Activated naive CD4-positive, alpha-beta T cell treated with anti-CD3 and anti-CD28 coated beads, Interleukin-2, amount 50 U/mL, for 24 hours (primary cell): ENCODE results near the gene RNF144A.

Experiments used
- H3K27ac Mint-ChIP-seq: one replicate; pipeline ENCODE4 v1.8.0; 2021; ENCODE audit warnings: mild to moderate bottlenecking, mixed read lengths
- H3K27me3 Mint-ChIP-seq: one replicate; pipeline ENCODE4 v1.8.0; 2021; ENCODE audit warnings: mixed read lengths
- H3K36me3 Mint-ChIP-seq: one replicate; pipeline ENCODE4 v1.8.0; 2021; ENCODE audit warnings: mixed read lengths
- H3K4me1 Mint-ChIP-seq: one replicate; pipeline ENCODE4 v1.8.0; 2021; ENCODE audit warnings: mixed read lengths
- H3K4me3 Mint-ChIP-seq: one replicate; pipeline ENCODE4 v1.8.0; 2021; ENCODE audit warnings: mild to moderate bottlenecking, mixed read lengths
- H3K9me3 Mint-ChIP-seq: one replicate; pipeline ENCODE4 v1.8.0; 2021; ENCODE audit warnings: mixed read lengths

Gene RNF144A

GRCh38 chr2:6945821-6946220, 28.6 kb downstream of the RNF144A start:
- Mint-ChIP-seq H3K4me3 (no peak overlapping the region), H3K9me3 (no peaks in the 10 kb centered on the region), H3K27ac (peak overlapping the region; percentile 91), H3K4me1 (peaks cover 77% of the 10 kb centered on the region), H3K36me3 (peaks cover 35% of the 10 kb centered on the region), H3K27me3 (no peaks in the 10 kb centered on the region)

- peaks cover 77% of the 10 kb centered on the region for H3K4me1 Mint-ChIP-seq
- H3K27me3 Mint-ChIP-seq = no peaks in the 10 kb centered on the region
- no peak overlapping the region for H3K4me3 Mint-ChIP-seq
- peaks cover 27% of the 10 kb centered on the region for H3K36me3 Mint-ChIP-seq
- H3K27ac Mint-ChIP-seq = no peak overlapping the region
- H3K9me3 Mint-ChIP-seq = no peaks in the 10 kb centered on the region
Observed at GRCh38 chr2:6946722-6947121, 29.5 kb downstream of the RNF144A start.

GRCh38 chr2:6947929-6948676, 30.9 kb downstream of the RNF144A start:
- Mint-ChIP-seq H3K27me3 (no peaks in the 10 kb centered on the region), H3K9me3 (no peaks in the 10 kb centered on the region), H3K4me1 (peaks cover 72% of the 10 kb centered on the region), H3K27ac (peak overlapping the region; percentile 57), H3K4me3 (no peak overlapping the region), H3K36me3 (peaks cover 23% of the 10 kb centered on the region)

GRCh38 chr2:6948677-6949351, 31.6 kb downstream of the RNF144A start:
- no peaks in the 10 kb centered on the region for H3K27me3 Mint-ChIP-seq
- H3K27ac Mint-ChIP-seq = peak overlapping the region; percentile 46
- peaks cover 65% of the 10 kb centered on the region for H3K4me1 Mint-ChIP-seq
- H3K36me3 Mint-ChIP-seq = peaks cover 22% of the 10 kb centered on the region
- no peaks in the 10 kb centered on the region for H3K9me3 Mint-ChIP-seq
- no peak overlapping the region for H3K4me3 Mint-ChIP-seq

- H3K4me1 Mint-ChIP-seq = peaks cover 62% of the 10 kb centered on the region
- H3K27ac Mint-ChIP-seq = peak overlapping the region; percentile 80
- no peaks in the 10 kb centered on the region for H3K9me3 Mint-ChIP-seq
- H3K27me3 Mint-ChIP-seq = no peaks in the 10 kb centered on the region
- H3K4me3 Mint-ChIP-seq = no peak overlapping the region
- peaks cover 15% of the 10 kb centered on the region for H3K36me3 Mint-ChIP-seq
Observed at GRCh38 chr2:6951046-6951445, 33.8 kb downstream of the RNF144A start.

GRCh38 chr2:6952101-6952500, 34.9 kb downstream of the RNF144A start:
- no peaks in the 10 kb centered on the region for H3K27me3 Mint-ChIP-seq
- peaks cover 67% of the 10 kb centered on the region for H3K4me1 Mint-ChIP-seq
- no peak overlapping the region for H3K4me3 Mint-ChIP-seq
- H3K27ac Mint-ChIP-seq = peak overlapping the region; percentile 4
- H3K36me3 Mint-ChIP-seq = peaks cover 15% of the 10 kb centered on the region
- no peaks in the 10 kb centered on the region for H3K9me3 Mint-ChIP-seq

GRCh38 chr2:6954586-6954985, 37.4 kb downstream of the RNF144A start:
- peak overlapping the region; percentile 23 for H3K27ac Mint-ChIP-seq
- H3K4me3 Mint-ChIP-seq = no peak overlapping the region
- peaks cover 10% of the 10 kb centered on the region for H3K36me3 Mint-ChIP-seq
- no peaks in the 10 kb centered on the region for H3K27me3 Mint-ChIP-seq
- H3K4me1 Mint-ChIP-seq = peaks cover 75% of the 10 kb centered on the region
- H3K9me3 Mint-ChIP-seq = no peaks in the 10 kb centered on the region

GRCh38 chr2:6955511-6956136, 38.4 kb downstream of the RNF144A start:
- peaks cover 10% of the 10 kb centered on the region for H3K36me3 Mint-ChIP-seq
- peaks cover 78% of the 10 kb centered on the region for H3K4me1 Mint-ChIP-seq
- H3K9me3 Mint-ChIP-seq = no peaks in the 10 kb centered on the region
- H3K27me3 Mint-ChIP-seq = no peaks in the 10 kb centered on the region
- peak overlapping the region; percentile 8 for H3K27ac Mint-ChIP-seq
- H3K4me3 Mint-ChIP-seq = no peak overlapping the region

GRCh38 chr2:6956566-6956965, 39.4 kb downstream of the RNF144A start:
- H3K27ac Mint-ChIP-seq = no peak overlapping the region
- peaks cover 78% of the 10 kb centered on the region for H3K4me1 Mint-ChIP-seq
- H3K4me3 Mint-ChIP-seq = no peak overlapping the region
- no peaks in the 10 kb centered on the region for H3K9me3 Mint-ChIP-seq
- peaks cover 11% of the 10 kb centered on the region for H3K36me3 Mint-ChIP-seq
- H3K27me3 Mint-ChIP-seq = no peaks in the 10 kb centered on the region

GRCh38 chr2:6957031-6957714, 40.0 kb downstream of the RNF144A start:
- no peak overlapping the region for H3K27ac Mint-ChIP-seq
- H3K27me3 Mint-ChIP-seq = no peaks in the 10 kb centered on the region
- peaks cover 11% of the 10 kb centered on the region for H3K36me3 Mint-ChIP-seq
- H3K9me3 Mint-ChIP-seq = no peaks in the 10 kb centered on the region
- peaks cover 76% of the 10 kb centered on the region for H3K4me1 Mint-ChIP-seq
- H3K4me3 Mint-ChIP-seq = no peak overlapping the region

GRCh38 chr2:6957910-6958615, 40.9 kb downstream of the RNF144A start:
- H3K36me3 Mint-ChIP-seq = peaks cover 16% of the 10 kb centered on the region
- no peak overlapping the region for H3K4me3 Mint-ChIP-seq

GRCh38 chr2:6958616-6959235, 41.5 kb downstream of the RNF144A start:
- Mint-ChIP-seq H3K27ac (no peak overlapping the region), H3K9me3 (no peaks in the 10 kb centered on the region), H3K27me3 (no peaks in the 10 kb centered on the region), H3K4me3 (no peak overlapping the region), H3K4me1 (peaks cover 86% of the 10 kb centered on the region), H3K36me3 (peaks cover 21% of the 10 kb centered on the region)

More at GRCh38 chr2:6957910-6958615, 40.9 kb downstream of the RNF144A start:
- H3K27me3 Mint-ChIP-seq = no peaks in the 10 kb centered on the region
- no peaks in the 10 kb centered on the region for H3K9me3 Mint-ChIP-seq
- H3K4me1 Mint-ChIP-seq = peaks cover 81% of the 10 kb centered on the region
- H3K27ac Mint-ChIP-seq = no peak overlapping the region

GRCh38 chr2:6959751-6960150, 42.5 kb downstream of the RNF144A start:
- H3K36me3 Mint-ChIP-seq = peaks cover 22% of the 10 kb centered on the region
- peaks cover 82% of the 10 kb centered on the region for H3K4me1 Mint-ChIP-seq
- H3K9me3 Mint-ChIP-seq = no peaks in the 10 kb centered on the region
- H3K27me3 Mint-ChIP-seq = no peaks in the 10 kb centered on the region
- H3K27ac Mint-ChIP-seq = peak overlapping the region; percentile 46
- no peak overlapping the region for H3K4me3 Mint-ChIP-seq

- Mint-ChIP-seq H3K36me3 (peaks cover 22% of the 10 kb centered on the region), H3K9me3 (no peaks in the 10 kb centered on the region), H3K27me3 (no peaks in the 10 kb centered on the region), H3K27ac (peak overlapping the region; percentile 76), H3K4me3 (no peak overlapping the region), H3K4me1 (peaks cover 85% of the 10 kb centered on the region)
Observed at GRCh38 chr2:6960659-6961058, 43.4 kb downstream of the RNF144A start.

GRCh38 chr2:6963727-6964126, 46.5 kb downstream of the RNF144A start:
- H3K4me1 Mint-ChIP-seq = peaks cover 69% of the 10 kb centered on the region
- peak overlapping the region; percentile 73 for H3K27ac Mint-ChIP-seq
- no peaks in the 10 kb centered on the region for H3K27me3 Mint-ChIP-seq
- H3K36me3 Mint-ChIP-seq = peaks cover 24% of the 10 kb centered on the region
- no peaks in the 10 kb centered on the region for H3K9me3 Mint-ChIP-seq
- H3K4me3 Mint-ChIP-seq = no peak overlapping the region
